Activated T-cell treated with anti-CD3 and anti-CD28 coated beads, Interleukin-2, amount 50 U/mL, for 48 hours (primary cell): ENCODE results near the gene MT1A.
A peak's percentile ranks its signal among the peaks of the same experiment; 100 is the strongest.
"Not testable (repeated sequence)": the region's sequence is repeated elsewhere in the genome, so short reads cannot be mapped to it uniquely, and the experiment has no call there.

Source experiments
- DNase-seq, 2 experiments: peaks; one replicate each; pipeline ENCODE4 v3.0.0-alpha.2; 2020

The MT1A gene

GRCh38 chr16:56610609-56611111 is 27.8 kb upstream of the MT1A start:
- no peak for DNase-seq

DNA sequence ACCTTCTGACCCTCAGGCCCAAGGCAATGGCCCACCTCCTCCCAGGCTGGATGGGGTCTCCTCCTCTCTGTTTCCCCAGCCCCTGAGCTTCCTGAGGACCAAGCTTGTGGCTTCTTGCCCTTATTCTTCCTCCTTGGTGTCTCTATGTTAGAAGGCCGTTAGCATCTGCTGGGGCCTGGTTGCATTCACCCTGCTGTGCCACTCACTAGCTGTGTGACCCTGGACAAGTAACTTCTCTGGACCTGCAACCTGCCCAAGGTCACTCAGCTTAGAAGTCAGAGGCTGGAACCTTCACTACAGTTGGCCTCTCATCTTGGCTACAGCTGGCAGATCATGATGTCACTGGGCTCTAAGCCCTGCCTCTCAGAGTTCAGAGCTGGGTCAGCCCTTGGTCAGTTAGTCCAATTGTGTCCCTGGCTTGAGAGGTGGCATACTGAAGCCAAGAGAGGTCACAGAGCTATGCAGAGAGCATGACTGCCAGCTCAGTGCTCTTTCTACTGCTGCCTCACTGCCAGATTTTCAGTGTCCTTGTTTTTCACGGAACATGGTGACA is 27.1 kb upstream of the MT1A start:
- DNase-seq = peak in 1 of 2 experiments; percentile 32

- DNase-seq = no peak
These were observed 24.8 kb upstream of the MT1A start for GRCh38 chr16:56613706-56614105.

GRCh38 chr16:56614549-56614991 is 23.9 kb upstream of the MT1A start:
- DNase-seq = peak in 1 of 2 experiments; percentile 64

GRCh38 chr16:56615353-56615752 is 23.1 kb upstream of the MT1A start:
- DNase-seq = no peak

DNA sequence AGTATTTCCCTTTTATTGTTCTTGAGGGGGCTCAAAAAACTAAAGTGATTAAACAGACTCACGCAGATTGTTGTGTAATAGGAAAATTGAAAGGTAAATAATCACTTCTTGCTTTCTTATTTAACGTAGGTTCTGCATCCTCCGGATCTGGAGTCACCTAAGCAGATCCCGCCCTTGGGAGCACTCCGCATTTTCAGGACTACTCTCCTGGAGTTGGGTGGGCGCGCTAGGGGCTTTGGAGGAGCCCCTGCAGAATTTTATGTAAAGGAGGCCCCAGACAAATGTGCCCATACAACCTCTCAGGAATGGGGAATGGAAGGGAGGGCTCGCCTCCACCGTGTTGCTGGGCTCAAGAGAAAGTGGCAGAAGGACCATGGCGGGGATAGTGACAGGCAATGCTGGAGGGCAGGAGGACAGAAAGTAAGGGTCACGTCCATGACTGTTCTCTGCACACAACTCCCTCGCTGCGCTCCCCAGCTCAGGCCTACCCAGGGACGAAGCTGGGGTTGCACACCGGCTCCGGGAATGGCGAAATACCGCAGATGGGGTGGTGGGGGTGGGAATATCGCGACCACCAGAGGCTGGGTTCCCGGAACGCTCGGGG is 21.8 kb upstream of the MT1A start:
- no peak for DNase-seq

GRCh38 chr16:56617212-56618085 is 21.0 kb upstream of the MT1A start:
- DNase-seq = peak; percentile 67 to 77

DNA sequence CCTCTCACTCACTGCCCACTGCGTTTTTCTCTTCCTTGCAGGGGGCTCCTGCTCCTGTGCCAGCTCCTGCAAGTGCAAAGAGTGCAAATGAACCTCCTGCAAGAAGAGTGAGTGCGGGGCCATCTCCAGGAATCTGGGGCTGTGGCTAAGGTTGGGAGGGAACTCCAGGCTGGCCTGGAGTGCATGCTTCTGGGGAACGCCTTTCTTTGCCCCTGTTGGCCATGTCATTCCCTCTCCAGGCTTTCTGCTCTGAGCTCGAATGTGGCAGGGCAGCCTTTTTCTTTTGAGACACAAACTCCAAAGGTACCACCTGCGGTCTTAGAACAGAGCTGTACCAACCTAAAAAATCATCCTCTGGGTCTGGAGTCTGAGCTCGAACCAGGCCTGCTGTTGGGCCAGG is 20.3 kb upstream of the MT1A start:
- DNase-seq = no peak

DNA sequence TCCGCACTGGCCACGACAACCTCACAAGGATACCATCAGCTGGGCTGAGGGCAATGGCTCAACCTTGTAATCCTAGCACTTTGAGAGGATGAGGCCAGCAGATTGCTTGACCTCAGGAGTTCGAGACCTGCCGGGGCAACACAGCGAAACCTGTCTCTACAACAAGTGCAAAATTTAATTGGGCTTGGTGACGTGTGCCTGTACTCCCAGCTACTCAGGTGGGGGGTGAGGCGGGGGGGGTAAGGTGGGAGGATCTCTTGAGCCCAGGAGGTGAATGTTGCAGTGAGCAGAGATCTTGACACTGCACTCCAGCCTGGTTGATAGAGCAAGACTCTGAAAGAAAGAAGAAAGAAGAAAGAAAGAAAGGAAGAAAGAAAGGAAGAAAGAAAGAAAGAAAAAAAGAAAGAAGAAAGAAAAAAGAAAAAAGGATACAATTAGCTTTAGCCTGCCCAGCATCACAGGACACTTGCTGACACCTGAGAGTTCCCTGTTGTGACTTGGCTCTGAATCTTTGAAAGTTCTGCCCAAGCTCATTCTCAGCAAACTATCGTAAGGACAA is 18.0 kb upstream of the MT1A start:
- DNase-seq = no peak

- DNase-seq = not testable (repeated sequence)
These were observed 16.6 kb upstream of the MT1A start for GRCh38 chr16:56621665-56622445.

DNA sequence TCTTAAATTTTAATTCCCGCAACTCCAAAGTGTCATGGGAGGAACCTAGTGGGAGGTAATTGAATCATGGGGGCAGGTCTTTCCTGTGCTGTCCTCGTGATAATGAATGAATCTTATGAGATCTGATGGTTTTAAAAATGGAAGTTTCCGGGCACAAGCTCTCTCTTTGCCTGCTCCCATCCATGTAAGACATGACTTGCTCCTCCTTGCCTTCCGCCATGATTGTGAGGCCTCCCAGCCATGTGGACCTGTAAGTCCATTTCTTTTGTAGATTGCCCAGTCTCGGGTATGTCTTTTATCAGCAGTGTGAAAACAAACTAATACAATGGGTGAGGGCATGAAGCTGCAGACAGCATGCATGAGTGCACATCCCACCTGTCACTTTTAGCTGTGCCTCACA is 15.3 kb upstream of the MT1A start:
- not testable (repeated sequence) for DNase-seq

GRCh38 chr16:56623637-56624036 is 14.8 kb upstream of the MT1A start:
- no peak for DNase-seq

GRCh38 chr16:56625140-56625942 is 13.1 kb upstream of the MT1A start, which contains the start of gene MT1E:
Gene MT1E (plus strand): TSS chr16:56625781. CDS start chr16:56625852, 71 bp downstream.
- peak; percentile 73 to 81 for DNase-seq

- DNase-seq = no peak
These were observed 12.4 kb upstream of the MT1A start for GRCh38 chr16:56625943-56626654.

- no peak for DNase-seq
These were observed 11.8 kb upstream of the MT1A start for GRCh38 chr16:56626685-56627084.

DNA sequence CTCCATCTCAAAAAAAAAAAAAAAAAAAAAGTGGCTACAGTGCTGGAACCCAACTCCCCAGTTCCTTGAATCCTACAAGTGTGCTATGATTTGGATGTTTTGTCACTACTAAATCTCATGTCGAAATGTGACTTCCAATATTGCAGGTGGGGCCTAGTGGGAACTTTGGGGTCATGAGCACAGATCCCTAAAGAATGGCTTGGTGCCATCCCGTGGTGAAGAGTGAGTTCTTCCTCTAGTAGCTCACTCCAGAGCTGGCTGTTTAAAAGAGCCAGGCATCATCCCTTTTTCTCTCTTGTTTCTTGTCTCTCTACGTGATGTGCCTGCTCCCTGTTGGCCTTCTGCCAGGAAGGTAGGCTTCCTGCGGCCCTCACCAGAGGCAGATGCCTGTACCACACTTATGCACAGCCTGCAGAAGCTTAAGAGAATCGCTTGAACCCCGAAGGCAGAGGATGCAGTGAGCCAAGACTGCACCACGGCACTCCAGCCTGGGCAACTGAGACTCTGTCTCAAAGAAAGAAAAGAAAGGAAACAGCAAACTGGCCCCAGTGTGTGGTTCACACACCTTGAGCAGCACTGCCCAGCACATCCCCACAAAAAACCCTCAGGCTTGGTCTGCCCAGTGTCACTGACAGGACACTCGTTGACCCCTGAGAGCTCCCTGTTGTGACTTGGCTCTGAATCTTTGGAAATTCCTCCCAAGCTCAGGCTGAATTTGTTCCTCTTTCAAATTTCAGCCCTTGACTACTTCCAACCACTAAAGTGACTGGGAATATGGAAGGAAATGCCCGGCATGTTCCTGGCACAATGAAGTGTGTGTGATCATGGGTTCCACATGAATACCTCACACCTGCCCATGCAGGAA is 9.7 kb upstream of the MT1A start:
- no peak for DNase-seq

DNA sequence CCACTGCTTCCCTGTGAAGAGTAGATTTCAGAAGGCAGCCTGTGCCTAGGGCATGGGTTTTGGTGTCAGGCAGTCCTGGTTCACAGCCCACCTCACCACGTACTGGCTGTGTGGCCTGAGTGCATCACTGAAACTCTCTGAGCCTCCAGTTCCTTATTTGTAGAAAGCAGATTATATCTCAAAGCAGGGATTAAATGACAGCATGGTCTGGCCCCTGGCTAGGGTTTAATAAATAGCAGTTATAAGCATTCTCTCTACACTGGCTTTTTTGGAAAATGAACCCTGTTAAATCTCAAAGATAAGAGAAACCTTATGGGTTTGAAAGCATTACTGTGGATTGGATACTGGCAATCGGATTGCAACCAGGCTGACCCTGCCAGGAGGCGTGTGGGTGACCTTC is 8.9 kb upstream of the MT1A start:
- no peak for DNase-seq

DNA sequence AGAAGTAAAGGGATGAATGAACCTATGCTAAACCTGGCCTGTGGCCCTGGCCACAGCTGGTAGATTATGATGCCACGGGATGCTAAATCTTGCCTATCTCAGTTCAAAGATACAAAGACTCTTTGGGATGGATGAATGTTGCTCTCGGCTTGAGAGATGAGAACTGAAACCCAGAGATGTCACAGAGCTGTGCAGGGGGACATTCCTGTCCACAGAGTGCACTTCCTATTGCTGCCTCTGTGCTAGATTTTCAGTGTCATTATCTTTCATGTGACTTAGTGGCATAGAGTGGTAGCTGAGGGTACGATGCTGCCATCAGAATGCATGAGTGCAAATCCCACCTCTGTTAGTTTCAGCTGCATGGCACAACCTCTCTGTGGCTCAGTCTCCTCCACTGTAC is 8.3 kb upstream of the MT1A start:
- no peak for DNase-seq

DNA sequence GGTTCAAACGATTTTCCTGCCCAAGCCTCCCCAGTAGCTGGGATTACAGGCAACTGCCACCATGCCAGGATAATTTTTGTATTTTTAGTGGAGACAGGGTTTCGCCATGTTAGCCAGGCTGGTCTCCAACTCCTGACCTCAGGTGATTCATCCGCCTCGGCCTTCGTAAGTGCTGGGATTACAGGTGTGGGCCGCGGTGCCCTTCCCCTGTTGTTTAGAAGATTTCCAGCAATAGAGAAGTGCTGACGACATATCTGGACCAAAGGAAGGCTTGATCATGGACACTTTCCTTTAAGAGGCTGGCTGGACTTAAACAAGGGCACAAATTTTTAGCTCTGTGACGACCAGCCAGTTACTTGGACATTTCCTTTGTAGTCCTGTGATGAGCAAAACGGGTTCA is 7.3 kb upstream of the MT1A start:
- DNase-seq = no peak

DNA sequence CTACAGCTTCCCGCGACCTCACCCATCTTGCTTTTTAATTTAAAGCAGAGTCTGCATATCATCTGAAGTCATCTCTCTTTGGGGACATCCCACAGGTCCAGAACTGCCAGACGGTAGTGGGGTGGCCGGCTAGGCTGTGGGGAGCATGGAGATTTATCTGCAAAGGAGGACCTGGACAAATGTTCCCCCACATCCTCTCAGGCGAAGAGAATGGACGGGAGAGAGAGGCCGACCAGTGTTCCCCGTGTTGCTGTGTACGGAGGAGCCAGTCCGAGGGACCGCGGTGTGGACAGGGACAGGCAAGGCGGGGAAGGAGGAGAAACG is 6.7 kb upstream of the MT1A start:
- no peak for DNase-seq
